Calu3 (cell line): ENCODE data around the gene SMURF1. TPM values are rescaled to one million over a fixed set of nuclear protein-coding genes. Genes with fewer than 3 reads are reported as not detected.

ENCODE experiments used
- BruUV-seq: library from RNA; stranded (reverse); fragments of 400-500 nt; replicated peaks from 2 replicates; lab custom pipeline; 2021; lab: Mats Ljungman, UMichigan
- CTCF ChIA-PET: fragments of 300-600 bp; sonication (Branson Sonifier 250); formaldehyde crosslinking; loops from one replicate; lab custom pipeline; 2022; ENCODE audit warnings: antibody characterized with exemption; lab: Charles Lee
- DNase-seq: peaks from one replicate; pipeline ENCODE4 v3.0.0; 2022
- H3K27ac Mint-ChIP-seq: one replicate; pipeline ENCODE4 v1.8.0; 2022; ENCODE audit warnings: mixed read lengths; ENCODE audit not compliant: unreplicated experiment
- H3K27me3 Mint-ChIP-seq: one replicate; pipeline ENCODE4 v1.8.0; 2022; ENCODE audit warnings: mixed read lengths; ENCODE audit not compliant: unreplicated experiment
- H3K36me3 Mint-ChIP-seq: one replicate; pipeline ENCODE4 v1.8.0; 2022; ENCODE audit warnings: mild to moderate bottlenecking, moderate library complexity, mixed read lengths; ENCODE audit not compliant: insufficient read depth, unreplicated experiment
- H3K4me1 Mint-ChIP-seq: one replicate; pipeline ENCODE4 v1.8.0; 2022; ENCODE audit warnings: mild to moderate bottlenecking, low read depth, mixed read lengths; ENCODE audit not compliant: unreplicated experiment
- H3K4me3 Mint-ChIP-seq: one replicate; pipeline ENCODE4 v1.8.0; 2022; ENCODE audit warnings: mild to moderate bottlenecking, low read depth, moderate library complexity, mixed read lengths; ENCODE audit not compliant: unreplicated experiment
- H3K9me3 Mint-ChIP-seq: one replicate; pipeline ENCODE4 v1.8.0; 2022; ENCODE audit warnings: low read depth, mixed read lengths; ENCODE audit not compliant: unreplicated experiment
- intact Hi-C: fragments of 100-400 bp; cut with micrococcal nuclease; formaldehyde crosslinking; loops from one replicate; pipeline ENCODE4 v1.10.0; 2022; ENCODE audit not compliant: unreplicated experiment
- total RNA-seq: library from RNA; stranded (reverse); gene quantifications from 2 replicates; pipeline ENCODE4 v1.2.3, GENCODE V29; 2022
- TF ChIP-seq, protein P1 (sequence below): fragments of 200-600 bp; IDR thresholded peaks from one replicate; pipeline ENCODE4 v1.8.0; 2022; ENCODE audit warnings: antibody characterized with exemption; ENCODE audit not compliant: unreplicated experiment

Gene SMURF1
- total RNA-seq, 1 experiment from 2014 or later = 29.7 TPM

DNA sequence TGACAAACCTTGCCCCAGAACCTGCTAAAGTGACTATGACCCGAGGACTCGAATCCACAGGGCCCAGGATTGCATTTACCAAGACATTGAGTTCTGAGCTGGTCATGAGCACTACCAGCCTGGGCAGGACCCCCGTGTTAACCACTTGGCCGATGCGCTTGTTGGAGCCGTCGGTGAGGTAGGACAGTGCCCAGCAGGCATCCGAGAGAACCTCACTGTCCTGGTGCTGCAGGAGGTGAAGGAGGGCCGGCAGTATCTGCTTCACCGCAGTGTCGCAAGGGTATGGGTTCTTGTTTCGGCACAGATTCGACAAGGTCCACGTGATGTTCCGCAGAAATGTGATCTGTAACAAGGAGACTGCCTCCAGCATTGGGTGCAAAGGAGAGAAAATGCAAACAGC, 44.3 kb upstream of the SMURF1 start:
- Mint-ChIP-seq H3K9me3 (no peaks in the 10 kb centered on the region), H3K4me3 (no peak overlapping the region), H3K36me3 (no peaks in the 10 kb centered on the region), H3K4me1 (no peaks in the 10 kb centered on the region), H3K27me3 (no peaks in the 10 kb centered on the region), H3K27ac (no peak overlapping the region)
- BruUV-seq = no TSS peak
- CTCF ChIA-PET = no interaction called here
- intact Hi-C loops = no loop called here
- TF ChIP-seq, protein P1, sequence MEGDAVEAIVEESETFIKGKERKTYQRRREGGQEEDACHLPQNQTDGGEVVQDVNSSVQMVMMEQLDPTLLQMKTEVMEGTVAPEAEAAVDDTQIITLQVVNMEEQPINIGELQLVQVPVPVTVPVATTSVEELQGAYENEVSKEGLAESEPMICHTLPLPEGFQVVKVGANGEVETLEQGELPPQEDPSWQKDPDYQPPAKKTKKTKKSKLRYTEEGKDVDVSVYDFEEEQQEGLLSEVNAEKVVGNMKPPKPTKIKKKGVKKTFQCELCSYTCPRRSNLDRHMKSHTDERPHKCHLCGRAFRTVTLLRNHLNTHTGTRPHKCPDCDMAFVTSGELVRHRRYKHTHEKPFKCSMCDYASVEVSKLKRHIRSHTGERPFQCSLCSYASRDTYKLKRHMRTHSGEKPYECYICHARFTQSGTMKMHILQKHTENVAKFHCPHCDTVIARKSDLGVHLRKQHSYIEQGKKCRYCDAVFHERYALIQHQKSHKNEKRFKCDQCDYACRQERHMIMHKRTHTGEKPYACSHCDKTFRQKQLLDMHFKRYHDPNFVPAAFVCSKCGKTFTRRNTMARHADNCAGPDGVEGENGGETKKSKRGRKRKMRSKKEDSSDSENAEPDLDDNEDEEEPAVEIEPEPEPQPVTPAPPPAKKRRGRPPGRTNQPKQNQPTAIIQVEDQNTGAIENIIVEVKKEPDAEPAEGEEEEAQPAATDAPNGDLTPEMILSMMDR = no peak
- no peak for DNase-seq

DNA sequence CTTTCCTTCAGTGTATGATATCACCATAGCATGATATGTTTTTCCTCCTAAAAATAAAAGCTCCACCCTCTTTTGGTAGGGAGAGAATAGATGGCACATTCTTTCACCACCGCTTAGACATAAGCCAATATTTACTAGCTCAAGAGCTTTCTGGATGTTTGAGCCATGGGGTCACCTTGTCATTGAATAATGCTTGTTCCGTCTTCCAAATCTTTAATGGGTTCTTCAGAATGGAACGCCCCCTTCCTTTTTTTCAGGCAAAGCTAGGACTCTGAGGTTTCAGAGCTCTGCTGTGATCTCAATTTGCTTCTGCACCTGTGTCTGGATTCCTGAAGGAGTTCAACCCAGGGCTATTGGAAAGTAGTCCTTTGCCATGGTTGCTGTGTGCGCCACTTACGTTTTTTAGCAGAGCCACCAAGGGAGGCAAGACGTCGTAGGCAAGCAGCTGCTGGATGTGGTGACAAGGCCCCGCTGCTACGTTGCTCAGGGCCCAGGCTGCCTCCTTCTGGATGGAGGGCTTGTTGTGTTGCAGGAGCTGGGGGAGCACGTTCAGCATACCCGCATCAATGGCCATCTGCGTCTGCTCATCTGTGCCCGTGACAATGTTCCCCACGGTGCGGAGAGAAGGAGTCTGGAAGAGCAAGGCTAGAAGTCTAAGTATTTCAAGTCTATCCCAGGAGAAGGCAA, 40.8 kb upstream of the SMURF1 start:
- intact Hi-C loops = no loop called here
- Mint-ChIP-seq H3K27ac (no peak overlapping the region), H3K4me1 (no peaks in the 10 kb centered on the region), H3K4me3 (no peak overlapping the region), H3K9me3 (no peaks in the 10 kb centered on the region), H3K36me3 (no peaks in the 10 kb centered on the region), H3K27me3 (no peaks in the 10 kb centered on the region)
- TF ChIP-seq, protein P1 = no peak
- no TSS peak for BruUV-seq
- CTCF ChIA-PET = no interaction called here
- no peak for DNase-seq

DNA sequence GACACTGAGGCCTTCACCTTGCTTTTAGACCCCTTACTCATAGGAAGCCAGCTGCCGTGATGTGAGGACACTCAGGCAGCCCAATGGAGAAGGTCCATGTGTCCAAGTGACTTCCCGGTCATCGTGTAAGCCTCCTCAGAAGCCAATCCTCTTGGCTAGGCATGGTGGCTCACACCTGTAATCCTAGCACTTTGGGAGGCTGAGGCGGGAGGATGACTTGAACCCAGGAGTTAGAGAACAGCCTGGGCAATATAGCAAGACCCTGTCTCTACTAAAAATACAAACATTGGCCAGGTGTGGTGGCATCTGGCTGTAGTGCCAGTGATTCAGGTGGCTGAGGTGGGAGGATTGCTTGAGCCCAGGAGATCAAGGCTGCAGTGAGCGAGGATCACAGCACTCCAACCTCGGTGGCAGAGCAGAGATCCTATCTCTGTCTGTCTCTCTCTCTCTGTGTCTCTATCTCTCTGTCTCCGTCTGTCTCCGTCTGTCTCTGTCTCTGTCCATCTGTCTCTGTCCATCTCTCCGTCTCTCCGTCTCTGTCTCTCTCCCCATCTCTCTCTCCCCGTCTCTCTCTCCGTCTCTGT, 36.3 kb upstream of the SMURF1 start:
- no peaks in the 10 kb centered on the region for H3K27me3 Mint-ChIP-seq
- intact Hi-C loops = no loop called here
- CTCF ChIA-PET = no interaction called here
- no peaks in the 10 kb centered on the region for H3K9me3 Mint-ChIP-seq
- no peak for DNase-seq
- TF ChIP-seq, protein P1 = no peak
- no peak overlapping the region for H3K27ac Mint-ChIP-seq
- H3K36me3 Mint-ChIP-seq = no peaks in the 10 kb centered on the region
- no peaks in the 10 kb centered on the region for H3K4me1 Mint-ChIP-seq
- H3K4me3 Mint-ChIP-seq = no peak overlapping the region
- BruUV-seq = no TSS peak

DNA sequence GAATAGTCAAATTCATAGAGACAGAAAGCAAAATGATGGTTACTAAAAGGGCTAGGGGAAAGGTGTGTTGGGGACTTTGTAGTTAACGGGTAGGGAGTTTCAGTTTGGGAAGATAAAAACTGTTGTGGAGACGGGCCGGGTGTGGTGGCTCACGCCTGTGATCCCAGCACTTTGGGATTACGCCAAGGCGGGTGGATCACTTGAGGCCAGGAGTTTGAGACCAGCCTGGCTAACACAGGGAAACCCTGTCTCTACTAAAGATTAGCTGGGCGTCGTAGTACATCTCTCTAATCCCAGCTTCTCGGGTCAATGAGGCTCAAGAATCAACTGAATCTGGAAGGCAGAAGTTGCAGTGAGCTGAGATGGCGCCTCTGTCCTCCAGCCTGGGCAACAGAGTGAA, 33.3 kb upstream of the SMURF1 start:
- no peaks in the 10 kb centered on the region for H3K27me3 Mint-ChIP-seq
- DNase-seq = no peak
- BruUV-seq = no TSS peak
- TF ChIP-seq, protein P1 = no peak
- H3K27ac Mint-ChIP-seq = no peak overlapping the region
- H3K4me1 Mint-ChIP-seq = no peaks in the 10 kb centered on the region
- no peaks in the 10 kb centered on the region for H3K9me3 Mint-ChIP-seq
- CTCF ChIA-PET = interaction anchor here (0.7 kb wide), 1 partner anchor 212 kb away, joined by 4 read pairs; no protein-coding TSS in a partner anchor
- intact Hi-C loops = no loop called here
- H3K36me3 Mint-ChIP-seq = no peaks in the 10 kb centered on the region
- H3K4me3 Mint-ChIP-seq = no peak overlapping the region
